ENCODE data around the gene INSR.

INSR gene

DNA sequence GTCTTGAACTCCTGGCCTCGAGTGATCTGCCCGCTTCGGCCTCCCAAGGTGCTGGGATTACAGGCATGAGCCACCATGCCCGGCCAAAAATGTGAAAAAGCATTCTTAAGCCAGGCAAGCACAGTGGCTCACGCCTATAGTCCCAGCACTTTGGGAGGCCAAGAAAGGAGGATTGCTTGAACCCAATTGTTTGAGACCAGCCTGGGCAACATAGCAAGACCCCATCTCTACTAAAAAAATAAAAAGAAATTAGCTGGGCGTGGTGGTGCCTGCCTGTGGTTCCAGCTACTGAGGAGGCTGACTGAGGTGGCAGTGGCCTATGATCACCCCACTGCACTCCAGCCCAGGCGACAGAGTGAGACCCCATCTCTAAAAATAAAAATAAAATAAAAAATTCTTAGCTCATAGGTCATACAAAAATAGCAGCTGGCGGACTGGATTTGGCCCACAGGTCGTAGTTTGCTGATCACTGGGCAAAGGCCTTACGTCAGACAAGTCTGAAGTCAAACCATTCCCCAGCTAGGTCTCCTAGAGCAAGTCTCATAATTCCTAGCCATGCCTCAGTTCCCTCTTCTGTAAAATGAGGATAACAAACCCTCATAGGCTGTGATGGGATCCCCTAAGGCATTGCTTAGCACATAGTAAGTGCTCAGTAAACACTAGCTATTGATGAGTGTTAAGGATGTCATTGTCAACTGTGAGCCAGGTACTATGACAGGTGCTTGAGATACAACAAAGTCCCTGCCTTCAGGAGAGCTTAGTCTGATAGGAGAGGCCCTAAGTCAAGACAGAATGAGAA is 36.0 kb downstream of the INSR start:
- TF ChIP-seq, protein P1, sequence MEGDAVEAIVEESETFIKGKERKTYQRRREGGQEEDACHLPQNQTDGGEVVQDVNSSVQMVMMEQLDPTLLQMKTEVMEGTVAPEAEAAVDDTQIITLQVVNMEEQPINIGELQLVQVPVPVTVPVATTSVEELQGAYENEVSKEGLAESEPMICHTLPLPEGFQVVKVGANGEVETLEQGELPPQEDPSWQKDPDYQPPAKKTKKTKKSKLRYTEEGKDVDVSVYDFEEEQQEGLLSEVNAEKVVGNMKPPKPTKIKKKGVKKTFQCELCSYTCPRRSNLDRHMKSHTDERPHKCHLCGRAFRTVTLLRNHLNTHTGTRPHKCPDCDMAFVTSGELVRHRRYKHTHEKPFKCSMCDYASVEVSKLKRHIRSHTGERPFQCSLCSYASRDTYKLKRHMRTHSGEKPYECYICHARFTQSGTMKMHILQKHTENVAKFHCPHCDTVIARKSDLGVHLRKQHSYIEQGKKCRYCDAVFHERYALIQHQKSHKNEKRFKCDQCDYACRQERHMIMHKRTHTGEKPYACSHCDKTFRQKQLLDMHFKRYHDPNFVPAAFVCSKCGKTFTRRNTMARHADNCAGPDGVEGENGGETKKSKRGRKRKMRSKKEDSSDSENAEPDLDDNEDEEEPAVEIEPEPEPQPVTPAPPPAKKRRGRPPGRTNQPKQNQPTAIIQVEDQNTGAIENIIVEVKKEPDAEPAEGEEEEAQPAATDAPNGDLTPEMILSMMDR (IDR thresholded peaks at IDR 0.05; ENCODE audit: borderline replicate concordance, extremely low read depth, low read length, poor library complexity, severe bottlenecking): no peak
- TF ChIP-seq EZH2 (IDR thresholded peaks at IDR 0.05; ENCODE audit: borderline replicate concordance, low read depth, low read length, severe bottlenecking): no peak
- Histone ChIP-seq H3K4me3 (ENCODE audit: low read depth in 1 of 2, low read length in 2 of 2) (no peak overlapping the region), H3K27ac (ENCODE audit: low read length) (no peak overlapping the region), H3K9ac (ENCODE audit: low read depth, low read length) (no peak overlapping the region), H4K20me1 (ENCODE audit: insufficient read depth, low read length) (peaks cover 24% of the 10 kb centered on the region; the same call in 1 of the 2 replicates), H3K79me2 (ENCODE audit: insufficient read depth, low read length) (peaks cover 9% of the 10 kb centered on the region; the same call in 1 of the 2 replicates), H3K4me2 (ENCODE audit: insufficient read depth, low read length) (no peak overlapping the region), H3K9me3 (ENCODE audit: insufficient read depth, low read length, severe bottlenecking) (no peaks in the 10 kb centered on the region), H3K4me1 (ENCODE audit: insufficient read depth, low read length) (no peaks in the 10 kb centered on the region), H3K36me3 (ENCODE audit: insufficient read depth, low read length) (no peaks in the 10 kb centered on the region; the same call in 1 of the 2 replicates), H2AFZ (ENCODE audit: low read depth, low read length) (no peak overlapping the region), H3K27me3 (ENCODE audit: insufficient read depth, low read length, poor library complexity) (no peaks in the 10 kb centered on the region)
- DNase-seq (no peak), ATAC-seq (ENCODE audit: insufficient read depth, low read depth) (no peak)

DNA sequence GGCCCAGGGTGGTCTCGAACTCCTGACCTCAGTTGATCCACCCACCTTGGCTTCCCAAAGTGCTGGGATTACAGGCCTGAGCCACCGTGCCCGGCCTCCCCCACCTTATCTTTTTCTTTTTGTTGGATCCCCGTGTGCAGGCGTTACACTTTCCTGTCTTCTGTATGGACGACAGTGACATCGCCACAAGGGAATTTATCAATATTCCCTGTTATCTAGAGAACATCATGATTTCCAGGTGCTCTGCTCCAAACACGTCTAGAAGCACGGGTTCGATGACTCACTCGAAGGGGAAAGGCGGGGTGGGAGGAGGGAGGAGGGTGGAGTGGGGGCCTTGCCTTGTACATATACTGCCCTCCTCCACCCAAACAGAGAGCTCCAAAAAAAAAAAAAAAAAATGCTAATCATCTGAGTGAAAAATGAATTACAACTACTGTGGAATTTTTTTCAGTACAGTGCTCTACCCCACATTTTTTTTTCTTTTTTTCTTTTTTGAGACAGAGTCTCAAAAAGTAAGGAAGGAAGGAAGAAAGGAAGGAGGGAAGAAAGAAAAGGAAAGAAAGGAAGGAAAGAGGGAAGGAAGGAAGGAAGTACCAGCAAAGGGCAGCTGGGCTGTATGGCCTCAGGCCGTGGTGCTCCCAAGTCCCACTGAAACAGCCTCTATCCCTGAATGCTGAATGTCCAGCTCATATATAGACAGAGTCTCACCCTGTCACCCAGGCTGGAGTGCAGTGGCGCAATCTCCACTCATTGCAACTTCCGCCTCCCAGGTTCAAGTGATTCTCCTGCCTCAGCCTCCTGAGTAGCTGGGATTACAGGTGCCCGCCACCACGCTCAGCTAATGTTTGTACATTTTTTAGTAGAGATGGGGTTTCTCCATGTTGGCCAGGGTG is 36.8 kb downstream of the INSR start:
- Histone ChIP-seq H3K36me3 (ENCODE audit: insufficient read depth, low read length) (no peaks in the 10 kb centered on the region), H3K27me3 (ENCODE audit: insufficient read depth, low read length, poor library complexity) (no peaks in the 10 kb centered on the region), H3K4me3 (ENCODE audit: low read depth in 1 of 2, low read length in 2 of 2) (no peak overlapping the region), H3K4me1 (ENCODE audit: insufficient read depth, low read length) (no peaks in the 10 kb centered on the region), H4K20me1 (ENCODE audit: insufficient read depth, low read length) (peaks cover 21% of the 10 kb centered on the region; the same call in 1 of the 2 replicates), H3K9me3 (ENCODE audit: insufficient read depth, low read length, severe bottlenecking) (no peaks in the 10 kb centered on the region), H3K79me2 (ENCODE audit: insufficient read depth, low read length) (peaks cover 5% of the 10 kb centered on the region; the same call in 1 of the 2 replicates), H3K27ac (ENCODE audit: low read length) (no peak overlapping the region), H3K4me2 (ENCODE audit: insufficient read depth, low read length) (no peak overlapping the region), H3K9ac (ENCODE audit: low read depth, low read length) (no peak overlapping the region), H2AFZ (ENCODE audit: low read depth, low read length) (no peak overlapping the region)
- no peak for TF ChIP-seq EZH2 (IDR thresholded peaks at IDR 0.05; ENCODE audit: borderline replicate concordance, low read depth, low read length, severe bottlenecking)
- TF ChIP-seq, protein P1 (IDR thresholded peaks at IDR 0.05; ENCODE audit: borderline replicate concordance, extremely low read depth, low read length, poor library complexity, severe bottlenecking): no peak
- DNase-seq (no peak), ATAC-seq (ENCODE audit: insufficient read depth, low read depth) (no peak)

DNA sequence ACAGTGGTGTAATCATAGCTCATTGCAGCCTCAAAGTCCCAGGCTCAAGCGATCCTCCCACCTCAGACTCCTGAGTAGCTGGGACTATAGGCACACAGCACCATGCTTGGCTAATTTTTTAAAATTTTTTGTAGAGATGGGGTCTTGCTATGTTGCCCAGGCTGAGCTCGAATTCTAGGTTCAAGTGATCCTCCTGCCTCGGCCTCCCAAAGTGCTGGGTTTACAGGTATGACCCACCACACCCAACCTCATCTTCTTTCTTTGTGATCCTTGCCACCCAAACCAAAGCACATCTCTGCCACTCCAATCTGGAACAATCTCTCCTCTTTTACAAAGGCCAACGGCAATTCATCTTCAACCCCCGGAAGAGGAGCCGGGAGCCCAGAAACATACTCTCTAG is 38.6 kb downstream of the INSR start:
- Histone ChIP-seq H3K9ac (ENCODE audit: low read depth, low read length) (no peak overlapping the region), H3K4me2 (ENCODE audit: insufficient read depth, low read length) (no peak overlapping the region), H3K27me3 (ENCODE audit: insufficient read depth, low read length, poor library complexity) (no peaks in the 10 kb centered on the region), H4K20me1 (ENCODE audit: insufficient read depth, low read length) (peaks cover 17% of the 10 kb centered on the region), H3K9me3 (ENCODE audit: insufficient read depth, low read length, severe bottlenecking) (no peaks in the 10 kb centered on the region), H3K79me2 (ENCODE audit: insufficient read depth, low read length) (peaks cover 4% of the 10 kb centered on the region; the same call in 1 of the 2 replicates), H3K4me1 (ENCODE audit: insufficient read depth, low read length) (no peaks in the 10 kb centered on the region), H3K4me3 (ENCODE audit: low read depth in 1 of 2, low read length in 2 of 2) (no peak overlapping the region), H3K36me3 (ENCODE audit: insufficient read depth, low read length) (no peaks in the 10 kb centered on the region), H3K27ac (ENCODE audit: low read length) (no peak overlapping the region), H2AFZ (ENCODE audit: low read depth, low read length) (no peak overlapping the region)
- no peak for TF ChIP-seq EZH2 (IDR thresholded peaks at IDR 0.05; ENCODE audit: borderline replicate concordance, low read depth, low read length, severe bottlenecking)
- TF ChIP-seq, protein P1 (IDR thresholded peaks at IDR 0.05; ENCODE audit: borderline replicate concordance, extremely low read depth, low read length, poor library complexity, severe bottlenecking): no peak
- ATAC-seq (ENCODE audit: insufficient read depth, low read depth) (no peak), DNase-seq (no peak)

Measured in DND-41 (cell line).